Stomach (tissue), 4 donors: Measurements from ENCODE around the gene ZNF8.

Source experiments
- CTCF ChIP-seq, 7 experiments: fragments of 450-650 bp in 4 of 7; fragments of 200-600 bp in 3 of 7; sonication (generic) in 3 of 7; IDR thresholded peaks; one replicate each; pipeline ENCODE4 v1.5.1; 2016 to 2019; ENCODE audit warnings: antibody characterized with exemption in 7 of 7, control low read depth in 2 of 7, mild to moderate bottlenecking in 1 of 7
- EP300 ChIP-seq: sonication (generic); formaldehyde crosslinking; IDR thresholded peaks from one replicate; pipeline ENCODE4 v1.6.1; 2017; ENCODE audit warnings: antibody characterized with exemption
- POLR2A ChIP-seq, 4 donors: fragments of 450-650 bp; IDR thresholded peaks; one replicate each; pipeline ENCODE4 v1.6.1; 2016; ENCODE audit warnings: antibody characterized with exemption in 4 of 4, control low read depth in 2 of 4, mild to moderate bottlenecking in 1 of 4, moderate library complexity in 1 of 4
- POLR2AphosphoS5 ChIP-seq, 3 donors: sonication (generic); formaldehyde crosslinking; IDR thresholded peaks; one replicate each; pipeline ENCODE4 v1.6.1; 2016; ENCODE audit warnings: antibody characterized with exemption in 3 of 3

GRCh38 chr19:58326501-58326913 is 47.8 kb downstream of the ZNF8 start:
- TF ChIP-seq CTCF (IDR thresholded peaks at IDR 0.05) = no peak
- TF ChIP-seq EP300 = no peak
- peak in 1 of 4 donors; percentile 58 for TF ChIP-seq POLR2A (IDR thresholded peaks at IDR 0.05)
- no peak for TF ChIP-seq POLR2AphosphoS5 (IDR thresholded peaks at IDR 0.05)
